Vagina (tissue), 2 donors: ENCODE measurements around the gene JAKMIP3.

Source experiments
- CTCF ChIP-seq, 3 experiments: fragments of 450-650 bp in 2 of 3; fragments of 200-600 bp in 1 of 3; sonication (generic) in 1 of 3; IDR thresholded peaks; one replicate each; pipeline ENCODE4 v1.5.1; 2017 to 2019; ENCODE audit warnings: antibody characterized with exemption in 3 of 3, mild to moderate bottlenecking in 2 of 3, moderate library complexity in 2 of 3
- POLR2A ChIP-seq, 2 donors: fragments of 450-650 bp; IDR thresholded peaks; one replicate each; pipeline ENCODE4 v1.6.1; 2017; ENCODE audit warnings: antibody characterized with exemption in 2 of 2, mild to moderate bottlenecking in 2 of 2, moderate library complexity in 2 of 2
- POLR2AphosphoS5 ChIP-seq, 2 donors: sonication (generic); formaldehyde crosslinking; IDR thresholded peaks; one replicate each; pipeline ENCODE4 v1.9.0; 2017; ENCODE audit warnings: antibody characterized with exemption in 2 of 2, mild to moderate bottlenecking in 2 of 2, low read depth in 1 of 2; ENCODE audit not compliant: insufficient read depth in 1 of 2

GRCh38 chr10:132078746-132079345, 13.1 kb downstream of the JAKMIP3 start:
- TF ChIP-seq CTCF (IDR thresholded peaks at IDR 0.05) (no peak), POLR2A (IDR thresholded peaks at IDR 0.05) (no peak), POLR2AphosphoS5 (IDR thresholded peaks at IDR 0.05; ENCODE audit: insufficient read depth in 1 of 2, low read depth in 1 of 2) (no peak)
